H9 (cell line): ENCODE measurements around the gene MYCN. TPM values are rescaled to one million over a fixed set of nuclear protein-coding genes. Genes with fewer than 3 reads are reported as not detected.
"Not testable (repeated sequence)": the region's sequence is repeated elsewhere in the genome, so short reads cannot be mapped to it uniquely, and the experiment has no call there.

Experiments used
- DNase-seq: peaks from one replicate; pipeline ENCODE4 v3.0.0-alpha.2; 2017
- H2AFZ ChIP-seq: one replicate; pipeline ENCODE4 v1.6.1; 2013; ENCODE audit warnings: mild to moderate bottlenecking, low read length, control low read depth, moderate library complexity
- H2AK5ac ChIP-seq: 2 replicates; pipeline ENCODE4 v1.6.1; 2013; ENCODE audit warnings: low read length, control low read depth, mixed read lengths; ENCODE audit not compliant: insufficient read length
- H2BK120ac ChIP-seq: one replicate; pipeline ENCODE4 v1.6.1; 2013; ENCODE audit warnings: low read depth, mild to moderate bottlenecking, low read length, control low read depth, inconsistent platforms; ENCODE audit not compliant: poor library complexity, severe bottlenecking
- H2BK12ac ChIP-seq: 2 replicates; pipeline ENCODE4 v1.6.1; 2013; ENCODE audit warnings: low read length, control low read depth, mixed read lengths, low read depth; ENCODE audit not compliant: insufficient read length
- H2BK15ac ChIP-seq: 2 replicates; pipeline ENCODE4 v1.6.1; 2013; ENCODE audit warnings: low read depth, low read length, control low read depth
- H2BK20ac ChIP-seq: one replicate; pipeline ENCODE4 v1.6.1; 2013; ENCODE audit warnings: low read depth, mild to moderate bottlenecking, low read length, control low read depth, inconsistent platforms; ENCODE audit not compliant: poor library complexity, severe bottlenecking
- H2BK5ac ChIP-seq: 2 replicates; pipeline ENCODE4 v1.6.1; 2013; ENCODE audit warnings: low read length, control low read depth, mixed read lengths; ENCODE audit not compliant: insufficient read length
- H3K14ac ChIP-seq: 2 replicates; pipeline ENCODE4 v1.6.1; 2013; ENCODE audit warnings: low read length, control low read depth; ENCODE audit not compliant: insufficient read depth
- H3K18ac ChIP-seq: 2 replicates; pipeline ENCODE4 v1.6.1; 2013; ENCODE audit warnings: low read depth, mild to moderate bottlenecking, mixed read lengths, low read length, control low read depth; ENCODE audit not compliant: insufficient read length
- H3K23ac ChIP-seq: 2 replicates; pipeline ENCODE4 v1.6.1; 2013; ENCODE audit warnings: low read length, control low read depth, mixed read lengths, low read depth; ENCODE audit not compliant: insufficient read length
- H3K23me2 ChIP-seq: 2 replicates; pipeline ENCODE4 v1.6.1; 2013; ENCODE audit warnings: low read depth, mild to moderate bottlenecking, mixed read lengths, low read length, control low read depth; ENCODE audit not compliant: insufficient read length, poor library complexity, severe bottlenecking
- H3K27ac ChIP-seq: 2 replicates; pipeline ENCODE4 v1.5.1; 2013; ENCODE audit warnings: low read length, control low read depth, mixed read lengths, low read depth; ENCODE audit not compliant: insufficient read length
- H3K27me3 ChIP-seq: 2 replicates; pipeline ENCODE4 v1.6.1; 2013; ENCODE audit warnings: low read length, control low read depth, inconsistent platforms; ENCODE audit not compliant: insufficient read depth
- H3K4ac ChIP-seq: 2 replicates; pipeline ENCODE4 v1.6.1; 2013; ENCODE audit warnings: low read depth, mild to moderate bottlenecking, control low read depth, inconsistent platforms, low read length, moderate library complexity
- H3K4me1 ChIP-seq: 2 replicates; pipeline ENCODE4 v1.6.1; 2013; ENCODE audit warnings: low read length, control low read depth, inconsistent platforms; ENCODE audit not compliant: insufficient read depth
- H3K4me2 ChIP-seq: 2 replicates; pipeline ENCODE4 v1.6.1; 2013; ENCODE audit warnings: low read length, control low read depth, mixed read lengths; ENCODE audit not compliant: insufficient read length, insufficient read depth
- H3K56ac ChIP-seq: 2 replicates; pipeline ENCODE4 v1.6.1; 2013; ENCODE audit warnings: low read depth, mild to moderate bottlenecking, mixed read lengths, low read length, control low read depth; ENCODE audit not compliant: insufficient read length
- H3K79me1 ChIP-seq: 2 replicates; pipeline ENCODE4 v1.6.1; 2013; ENCODE audit warnings: low read depth, mild to moderate bottlenecking, moderate library complexity, low read length, control low read depth, inconsistent platforms; ENCODE audit not compliant: insufficient read depth, poor library complexity, severe bottlenecking
- H3K79me2 ChIP-seq: 2 replicates; pipeline ENCODE4 v1.6.1; 2013; ENCODE audit warnings: low read length, control low read depth, inconsistent platforms; ENCODE audit not compliant: insufficient read depth
- H3K9ac ChIP-seq: 2 replicates; pipeline ENCODE4 v1.6.1; 2013; ENCODE audit warnings: low read length, control low read depth, mixed read lengths; ENCODE audit not compliant: insufficient read length; ENCODE audit errors: extremely low read depth
- H3K9me3 ChIP-seq: one replicate; pipeline ENCODE4 v1.6.1; 2013; ENCODE audit warnings: low read depth, low read length, inconsistent platforms; ENCODE audit not compliant: control insufficient read depth
- H3T11ph ChIP-seq: one replicate; pipeline ENCODE4 v1.6.1; 2013; ENCODE audit warnings: mild to moderate bottlenecking, low read length, control low read depth, inconsistent platforms
- H4K20me1 ChIP-seq: one replicate; pipeline ENCODE4 v1.6.1; 2013; ENCODE audit not compliant: control insufficient read depth, insufficient read length, insufficient read depth
- H4K5ac ChIP-seq: 2 replicates; pipeline ENCODE4 v1.6.1; 2013; ENCODE audit warnings: low read depth, mild to moderate bottlenecking, mixed read lengths, low read length, control low read depth; ENCODE audit not compliant: insufficient read length
- H4K8ac ChIP-seq: replicated peaks from 2 replicates; pipeline ENCODE4 v1.6.1; 2013; ENCODE audit warnings: low read length, control low read depth, mixed read lengths, low read depth; ENCODE audit not compliant: insufficient read length
- H4K91ac ChIP-seq: 2 replicates; pipeline ENCODE4 v1.6.1; 2013; ENCODE audit warnings: low read depth, mild to moderate bottlenecking, moderate library complexity, mixed read lengths, low read length, control low read depth; ENCODE audit not compliant: insufficient read length
- H3K27ac Mint-ChIP-seq, 3 experiments: 2 replicates in 2 of 3; 3 replicates in 1 of 3; pipeline ENCODE4 v1.8.0; 2020 to 2021; ENCODE audit warnings: mixed read lengths in 3 of 3, mild to moderate bottlenecking in 1 of 3, moderate library complexity in 1 of 3
- H3K27me3 Mint-ChIP-seq: 2 replicates; pipeline ENCODE4 v1.8.0; 2021; ENCODE audit warnings: low read depth, mild to moderate bottlenecking, moderate library complexity, mixed read lengths
- H3K36me3 Mint-ChIP-seq, 3 experiments: 2 replicates in 2 of 3; 3 replicates in 1 of 3; pipeline ENCODE4 v1.8.0; 2020 to 2021; ENCODE audit warnings: low read depth in 3 of 3, mixed read lengths in 3 of 3; ENCODE audit not compliant: insufficient read depth in 1 of 3
- H3K4me1 Mint-ChIP-seq, 2 experiments: 2 replicates each; pipeline ENCODE4 v1.8.0; 2020; ENCODE audit warnings: mixed read lengths in 2 of 2
- H3K4me3 Mint-ChIP-seq, 2 experiments: 2 replicates in 1 of 2; 3 replicates in 1 of 2; pipeline ENCODE4 v1.8.0; 2020 to 2021; ENCODE audit warnings: mild to moderate bottlenecking in 2 of 2, mixed read lengths in 2 of 2, moderate library complexity in 1 of 2
- H3K9me3 Mint-ChIP-seq, 2 experiments: 2 replicates in 1 of 2; 3 replicates in 1 of 2; pipeline ENCODE4 v1.8.0; 2020; ENCODE audit warnings: mild to moderate bottlenecking in 2 of 2, mixed read lengths in 2 of 2, moderate library complexity in 1 of 2
- whole genome bisulfite sequencing: extraction: QIAGEN DNeasy Blood & Tissue Kit; methylation state at CpG from one replicate; pipeline ENCODE4 v1.1.7; 2013; ENCODE audit warnings: missing lambda C conversion rate, low lambda C conversion rate, mixed read lengths; ENCODE audit not compliant: insufficient read length; ENCODE audit errors: extremely low coverage; 5-methylcytosine and 5-hydroxymethylcytosine counted together
- total RNA-seq: library from RNA; stranded (reverse); gene quantifications from 2 replicates; pipeline ENCODE4 v1.2.1, GENCODE V29; 2021

The MYCN gene
- total RNA-seq, 1 experiment from 2014 or later, result 100.0 TPM

GRCh38 chr2:15963109-15963976 is 23.0 kb downstream of the MYCN start:
- H3K36me3 Mint-ChIP-seq, result peaks cover 0 to 11% (median 1%) of the 10 kb centered on the region in 3 experiments; a peak in 5 of 7 replicates
- H3K27me3 Mint-ChIP-seq, H4K5ac ChIP-seq, H2BK120ac ChIP-seq, H3K4me1 ChIP-seq, H4K8ac ChIP-seq, H3K27me3 ChIP-seq, H2BK15ac ChIP-seq, H3K4me2 ChIP-seq, H3K79me1 ChIP-seq, H3K56ac ChIP-seq, H4K20me1 ChIP-seq, H3K4ac ChIP-seq, H2BK12ac ChIP-seq, H3K18ac ChIP-seq, H3K27ac Mint-ChIP-seq, H3T11ph ChIP-seq, H4K91ac ChIP-seq, H3K27ac ChIP-seq, H2BK20ac ChIP-seq, H2AFZ ChIP-seq, H3K23ac ChIP-seq, H3K79me2 ChIP-seq, H3K4me3 Mint-ChIP-seq, DNase-seq, H3K9ac ChIP-seq, H3K23me2 ChIP-seq, H2AK5ac ChIP-seq, H2BK5ac ChIP-seq, H3K9me3 ChIP-seq, H3K14ac ChIP-seq: not testable (repeated sequence)
- WGBS, result no CpG with 5 or more reads among the region's 5 CpGs
- H3K4me1 Mint-ChIP-seq, result peaks cover 37 to 44% of the 10 kb centered on the region in 2 experiments
- H3K9me3 Mint-ChIP-seq, result peaks cover 9 to 12% of the 10 kb centered on the region in 2 experiments
